HFF-Myc (cell line): ENCODE results near the gene PARVA.

ENCODE experiments used
- DNase-seq: peaks from one replicate; pipeline ENCODE4 v3.0.0-alpha.2; 2011; ENCODE audit warnings: low read depth; ENCODE audit errors: extremely low read depth
- H3K4me3 ChIP-seq: replicated peaks from 2 replicates; pipeline ENCODE4 v1.5.1; 2011; ENCODE audit warnings: low read depth, mild to moderate bottlenecking, control low read depth, low read length
- CTCF ChIP-seq: IDR thresholded peaks from 2 replicates; pipeline ENCODE4 v1.5.1; 2012; ENCODE audit warnings: mild to moderate bottlenecking, low read depth, low read length, control low read depth; ENCODE audit errors: missing control alignments

Gene PARVA

GRCh38 chr11:12577725-12578644, 200.6 kb downstream of the PARVA start:
- no peak for DNase-seq
- no peak for TF ChIP-seq CTCF
- no peak overlapping the region for H3K4me3 ChIP-seq

GRCh38 chr11:12581416-12581815, 204.0 kb downstream of the PARVA start:
- DNase-seq, result no peak
- no peak overlapping the region for H3K4me3 ChIP-seq
- TF ChIP-seq CTCF, result no peak

GRCh38 chr11:12581923-12582322, 204.6 kb downstream of the PARVA start:
- no peak for DNase-seq
- TF ChIP-seq CTCF, result no peak
- no peak overlapping the region for H3K4me3 ChIP-seq
